Lung (tissue), 12 donors: ENCODE measurements around the gene ECHS1. TPM values are rescaled to one million over a fixed set of nuclear protein-coding genes. Genes with fewer than 3 reads are reported as not detected.

ENCODE experiments used
- ATAC-seq: fragments of 200-7000 bp; cut with Tn5 transposase; one replicate; pipeline ENCODE4 v1.9.1; 2020; ENCODE audit warnings: moderate number of reproducible peaks; ENCODE audit not compliant: insufficient read depth, low FRiP score
- DNase-seq, 3 donors: peaks; one replicate each; pipeline ENCODE4 v3.0.0-alpha.2; 2013 to 2017
- H3K27ac ChIP-seq, 2 donors: one replicate each; pipeline ENCODE4 v1.5.1; 2013; ENCODE audit warnings: mild to moderate bottlenecking in 2 of 2, moderate library complexity in 2 of 2, control low read depth in 1 of 2, inconsistent platforms in 1 of 2, low read depth in 1 of 2, low read length in 1 of 2
- H3K27me3 ChIP-seq, 3 donors: one replicate each; pipeline ENCODE4 v1.5.1; 2013; ENCODE audit warnings: low read length in 2 of 3; ENCODE audit not compliant: control insufficient read depth in 3 of 3, insufficient read depth in 3 of 3
- H3K36me3 ChIP-seq, 4 donors: one replicate each; pipeline ENCODE4 v1.5.1; 2013; ENCODE audit warnings: low read length in 4 of 4, mild to moderate bottlenecking in 1 of 4, moderate library complexity in 1 of 4; ENCODE audit not compliant: control insufficient read depth in 4 of 4, insufficient read depth in 4 of 4
- H3K4me1 ChIP-seq, 5 donors: one replicate each; pipeline ENCODE4 v1.5.1; 2013; ENCODE audit warnings: low read length in 5 of 5, mild to moderate bottlenecking in 2 of 5, moderate library complexity in 1 of 5; ENCODE audit not compliant: control insufficient read depth in 5 of 5, insufficient read depth in 5 of 5
- H3K4me3 ChIP-seq: one replicate; pipeline ENCODE4 v1.5.1; 2013; ENCODE audit warnings: mild to moderate bottlenecking, control low read depth, moderate library complexity
- H3K9ac ChIP-seq, 2 donors: one replicate each; pipeline ENCODE4 v1.5.1; 2013; ENCODE audit warnings: low read length in 2 of 2, control low read depth in 1 of 2; ENCODE audit not compliant: insufficient read depth in 1 of 2
- H3K9me3 ChIP-seq, 4 donors: one replicate each; pipeline ENCODE4 v1.5.1; 2013; ENCODE audit warnings: low read length in 3 of 4, mild to moderate bottlenecking in 1 of 4, moderate library complexity in 1 of 4; ENCODE audit not compliant: control insufficient read depth in 4 of 4, insufficient read depth in 3 of 4
- WGBS, 2 donors: extraction: QIAGEN DNeasy Blood & Tissue Kit; methylation state at CpG; one replicate each; pipeline ENCODE4 v1.1.7; 2013; 5-methylcytosine and 5-hydroxymethylcytosine counted together
- polyA plus RNA-seq, 2 donors: library from polyadenylated mRNA; stranded (reverse); fragments of 200-250 nt; gene quantifications; one replicate each; pipeline ENCODE4 v1.2.1, GENCODE V29; 2013
- total RNA-seq, 2 donors: library from RNA; depleted of rRNA in 1 of 2; stranded (reverse); fragments of >200 nt in 1 of 2; gene quantifications; one replicate each; pipeline ENCODE4 v1.2.1, GENCODE V29; 2014 to 2021
- TF ChIP-seq, protein P1 (sequence below): IDR thresholded peaks from 2 replicates; pipeline ENCODE4 v1.5.1; 2012; ENCODE audit warnings: mild to moderate bottlenecking; ENCODE audit errors: control extremely low read depth, extremely low read depth
- donor health status: control.
- donor health status: control.
- donor health status: Bipolar disorder and iron deficiency.
- donor health status: healthy.
- donor health status: DM: yes; HTN: yes; CAD: no.

Gene ECHS1
- total and polyA plus RNA-seq, 4 donors, result 44.5 to 83.9 (median 76.7) TPM

DNA sequence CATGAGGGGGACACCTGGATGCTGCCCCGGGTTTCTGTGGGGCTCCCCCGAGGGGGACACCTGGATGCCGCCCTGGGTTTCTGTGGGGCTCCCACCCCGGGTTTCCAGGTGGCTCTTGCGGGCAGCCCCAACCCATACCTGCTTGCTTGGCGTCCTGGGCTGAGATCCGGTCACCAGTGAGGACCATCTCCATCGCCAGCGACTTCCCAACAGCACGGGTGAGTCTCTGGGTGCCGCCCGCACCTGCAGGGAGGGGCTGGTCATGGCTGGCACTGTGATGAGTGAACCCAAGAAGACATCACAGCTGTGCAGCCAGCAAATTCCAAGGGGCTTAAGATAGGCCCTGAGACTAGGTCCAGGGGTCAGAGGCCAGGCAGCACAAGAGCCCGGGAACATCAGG is 6.4 kb downstream of the ECHS1 start:
- H3K36me3 ChIP-seq, result peaks cover 4 to 61% (median 37%) of the 10 kb centered on the region in 4 donors
- H3K9me3 ChIP-seq, result no peaks in the 10 kb centered on the region
- WGBS, 2 donors, result 96 to 97% methylated on average over 13 of the region's 13 CpGs

GRCh38 chr10:133366130-133366478 is 7.0 kb downstream of the ECHS1 start:
- WGBS, 2 donors, result 85 to 86% methylated on average over 17 of the region's 17 CpGs
- ATAC-seq, result no peak
- TF ChIP-seq, protein P1, sequence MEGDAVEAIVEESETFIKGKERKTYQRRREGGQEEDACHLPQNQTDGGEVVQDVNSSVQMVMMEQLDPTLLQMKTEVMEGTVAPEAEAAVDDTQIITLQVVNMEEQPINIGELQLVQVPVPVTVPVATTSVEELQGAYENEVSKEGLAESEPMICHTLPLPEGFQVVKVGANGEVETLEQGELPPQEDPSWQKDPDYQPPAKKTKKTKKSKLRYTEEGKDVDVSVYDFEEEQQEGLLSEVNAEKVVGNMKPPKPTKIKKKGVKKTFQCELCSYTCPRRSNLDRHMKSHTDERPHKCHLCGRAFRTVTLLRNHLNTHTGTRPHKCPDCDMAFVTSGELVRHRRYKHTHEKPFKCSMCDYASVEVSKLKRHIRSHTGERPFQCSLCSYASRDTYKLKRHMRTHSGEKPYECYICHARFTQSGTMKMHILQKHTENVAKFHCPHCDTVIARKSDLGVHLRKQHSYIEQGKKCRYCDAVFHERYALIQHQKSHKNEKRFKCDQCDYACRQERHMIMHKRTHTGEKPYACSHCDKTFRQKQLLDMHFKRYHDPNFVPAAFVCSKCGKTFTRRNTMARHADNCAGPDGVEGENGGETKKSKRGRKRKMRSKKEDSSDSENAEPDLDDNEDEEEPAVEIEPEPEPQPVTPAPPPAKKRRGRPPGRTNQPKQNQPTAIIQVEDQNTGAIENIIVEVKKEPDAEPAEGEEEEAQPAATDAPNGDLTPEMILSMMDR, result no peak
- Histone ChIP-seq H3K27me3 (no peaks in the 10 kb centered on the region), H3K9ac (no peak overlapping the region), H3K27ac (no peak overlapping the region), H3K9me3 (peaks cover 0 to 4% (median 0%) of the 10 kb centered on the region in 4 donors), H3K4me1 (no peaks in the 10 kb centered on the region), H3K36me3 (peaks cover 4 to 59% (median 36%) of the 10 kb centered on the region in 4 donors), H3K4me3 (no peak overlapping the region)
- DNase-seq, result no peak

More for the DNA sequence above, 6.4 kb downstream of the ECHS1 start:
- TF ChIP-seq, protein P1, result no peak
- H3K9ac ChIP-seq, result no peak overlapping the region
- no peaks in the 10 kb centered on the region for H3K27me3 ChIP-seq
- DNase-seq (no peak), ATAC-seq (no peak)
- no peak overlapping the region for H3K4me3 ChIP-seq
- H3K4me1 ChIP-seq, result no peaks in the 10 kb centered on the region
- H3K27ac ChIP-seq, result no peak overlapping the region

GRCh38 chr10:133365461-133366129 is 7.6 kb downstream of the ECHS1 start:
- no peak overlapping the region for H3K27ac ChIP-seq
- TF ChIP-seq, protein P1, result no peak
- no peak overlapping the region for H3K4me3 ChIP-seq
- no peaks in the 10 kb centered on the region for H3K27me3 ChIP-seq
- no peak for ATAC-seq
- H3K9me3 ChIP-seq, result peaks cover 0 to 5% (median 0%) of the 10 kb centered on the region in 4 donors
- no peak overlapping the region for H3K9ac ChIP-seq
- DNase-seq, result no peak
- peaks cover 4 to 57% (median 36%) of the 10 kb centered on the region in 4 donors for H3K36me3 ChIP-seq
- H3K4me1 ChIP-seq, result no peaks in the 10 kb centered on the region
- WGBS, 2 donors, result 88 to 89% methylated on average over 13 of the region's 13 CpGs
